HEK293 (cell line): ENCODE data around the gene PTPRA.
A peak's percentile ranks its signal among the peaks of the same experiment; 100 is the strongest.

ENCODE experiments used
- CTCF ChIA-PET: fragments of 350-600 bp; formaldehyde crosslinking; extraction: SDS; loops from one replicate; lab custom pipeline; 2021; ENCODE audit warnings: antibody characterized with exemption; lab: Yijun Ruan, JAX
- POLR2A ChIA-PET: fragments of 300-600 bp; formaldehyde crosslinking; extraction: SDS; loops from one replicate; lab custom pipeline; 2020; ENCODE audit warnings: antibody characterized with exemption, inconsistent platforms; lab: Yijun Ruan, JAX
- H3K27ac ChIP-seq: fragments of 200-500 bp; sonication (Bioruptor generic); 2 replicates; pipeline ENCODE4 v1.5.1; 2014; ENCODE audit warnings: low read depth, low read length, control low read depth, inconsistent platforms; ENCODE audit errors: extremely low read depth
- H3K36me3 ChIP-seq, 2 experiments: fragments of 200-500 bp in 1 of 2; sonication (Bioruptor generic) in 1 of 2; 1 replicate in 1 of 2; 2 replicates in 1 of 2; pipeline ENCODE4 v1.5.1; 2014 to 2017; ENCODE audit warnings: inconsistent platforms in 2 of 2, low read length in 2 of 2; ENCODE audit not compliant: control insufficient read depth in 2 of 2, insufficient read depth in 1 of 2
- H3K4me1 ChIP-seq: fragments of 200-500 bp; sonication (Bioruptor generic); 2 replicates; pipeline ENCODE4 v1.5.1; 2014; ENCODE audit warnings: mild to moderate bottlenecking, low read length, inconsistent platforms; ENCODE audit not compliant: control insufficient read depth, insufficient read depth
- H3K4me3 ChIP-seq: 2 replicates; pipeline ENCODE4 v1.5.1; 2011; ENCODE audit warnings: low read depth, mild to moderate bottlenecking, control low read depth, low read length, moderate library complexity
- H3K9me3 ChIP-seq: fragments of 200-500 bp; sonication (Bioruptor generic); 2 replicates; pipeline ENCODE4 v1.5.1; 2014; ENCODE audit warnings: low read depth, low read length, inconsistent platforms; ENCODE audit not compliant: control insufficient read depth, insufficient read depth
- INSM2 ChIP-seq: fragments of 450-650 bp; formaldehyde crosslinking; IDR thresholded peaks from 2 replicates; pipeline ENCODE4 v1.5.1; 2016; ENCODE audit warnings: missing biosample characterization, missing genetic modification characterization
- KLF16 ChIP-seq: fragments of 450-650 bp; formaldehyde crosslinking; IDR thresholded peaks from 2 replicates; pipeline ENCODE4 v1.5.1; 2017; ENCODE audit warnings: missing biosample characterization, missing genetic modification characterization
- OSR2 ChIP-seq: fragments of 450-650 bp; formaldehyde crosslinking; IDR thresholded peaks from 2 replicates; pipeline ENCODE4 v1.5.1; 2016; ENCODE audit warnings: missing biosample characterization, missing genetic modification characterization
- PRDM1 ChIP-seq: fragments of 450-650 bp; formaldehyde crosslinking; IDR thresholded peaks from 2 replicates; pipeline ENCODE4; 2016; ENCODE audit warnings: missing biosample characterization, missing genetic modification characterization
- PRDM6 ChIP-seq: fragments of 450-650 bp; formaldehyde crosslinking; IDR thresholded peaks from 2 replicates; pipeline ENCODE4 v1.5.1; 2017; ENCODE audit warnings: missing biosample characterization, missing genetic modification characterization
- TSHZ1 ChIP-seq: fragments of 450-650 bp; formaldehyde crosslinking; IDR thresholded peaks from 2 replicates; pipeline ENCODE4 v1.5.1; 2016; ENCODE audit warnings: missing biosample characterization, missing genetic modification characterization, borderline replicate concordance
- ZFHX2 ChIP-seq: fragments of 450-650 bp; formaldehyde crosslinking; conservative IDR thresholded peaks from 2 replicates; pipeline ENCODE4 v1.5.1; 2016; ENCODE audit warnings: missing biosample characterization, missing genetic modification characterization
- ZNF121 ChIP-seq: fragments of 450-650 bp; formaldehyde crosslinking; IDR thresholded peaks from 2 replicates; pipeline ENCODE4 v1.5.1; 2016; ENCODE audit warnings: missing biosample characterization, missing genetic modification characterization
- ZNF16 ChIP-seq: fragments of 450-650 bp; formaldehyde crosslinking; IDR thresholded peaks from 2 replicates; pipeline ENCODE4 v1.5.1; 2016; ENCODE audit warnings: low read depth, missing biosample characterization, missing genetic modification characterization
- ZNF174 ChIP-seq: fragments of 450-650 bp; formaldehyde crosslinking; IDR thresholded peaks from 2 replicates; pipeline ENCODE4 v1.5.0; 2017; ENCODE audit warnings: missing biosample characterization, mild to moderate bottlenecking, missing genetic modification characterization
- ZNF214 ChIP-seq: fragments of 450-650 bp; formaldehyde crosslinking; IDR thresholded peaks from 2 replicates; pipeline ENCODE4 v1.5.1; 2017; ENCODE audit warnings: missing biosample characterization, mild to moderate bottlenecking, missing genetic modification characterization, borderline replicate concordance
- ZNF280D ChIP-seq: fragments of 450-650 bp; formaldehyde crosslinking; IDR thresholded peaks from 2 replicates; pipeline ENCODE4 v1.5.1; 2016; ENCODE audit warnings: missing biosample characterization, missing genetic modification characterization
- ZNF341 ChIP-seq: fragments of 450-650 bp; formaldehyde crosslinking; IDR thresholded peaks from 2 replicates; pipeline ENCODE4; 2016; ENCODE audit warnings: low read depth, missing biosample characterization, missing genetic modification characterization
- ZNF529 ChIP-seq: fragments of 450-650 bp; formaldehyde crosslinking; IDR thresholded peaks from 2 replicates; pipeline ENCODE4 v1.5.1; 2017; ENCODE audit warnings: missing genetic modification characterization, missing biosample characterization; ENCODE audit not compliant: insufficient replicate concordance
- ZNF747 ChIP-seq: fragments of 450-650 bp; formaldehyde crosslinking; IDR thresholded peaks from 2 replicates; pipeline ENCODE4 v1.5.1; 2016; ENCODE audit warnings: missing biosample characterization, missing genetic modification characterization

The PTPRA gene

GRCh38 chr20:2887715-2888114, 14.4 kb downstream of the PTPRA start (continued):
- TF ChIP-seq ZNF280D (tag by site-specific recombination) = no peak
- no peak for TF ChIP-seq KLF16 (tag by site-specific recombination)
- TF ChIP-seq ZNF529 (tag by site-specific recombination) = no peak
- no peak for TF ChIP-seq OSR2 (tag by site-specific recombination)
- no peak for TF ChIP-seq ZNF16 (tag by site-specific recombination)
- TF ChIP-seq ZNF747 = no peak

- TF ChIP-seq PRDM6 (tag by site-specific recombination) (peak; percentile 7; the same call in 1 of the 2 replicates), ZNF121 (tag by site-specific recombination) (peak; percentile 98), TSHZ1 (no peak), INSM2 (no peak), PRDM1 (tag by site-specific recombination) (peak; percentile 32; the same call in 1 of the 2 replicates)
- peaks cover 21% of the 10 kb centered on the region for H3K4me1 ChIP-seq
- POLR2A ChIA-PET = no interaction called here
- no peaks in the 10 kb centered on the region for H3K9me3 ChIP-seq
- CTCF ChIA-PET = no interaction called here
- H3K4me3 ChIP-seq = no peak overlapping the region
- no peaks in the 10 kb centered on the region; a peak in 1 of 3 replicates for H3K36me3 ChIP-seq
- H3K27ac ChIP-seq = no peak overlapping the region
Measured at GRCh38 chr20:2888224-2888955, 15.1 kb downstream of the PTPRA start.

- H3K4me3 ChIP-seq = no peak overlapping the region
- ChIA-PET CTCF (no interaction called here), POLR2A (interaction anchor here (1.2 kb wide), 1 partner anchor 16 kb away, joined by 3 read pairs; the partner anchor contains the start of gene PTPRA)
- H3K4me1 ChIP-seq = peaks cover 17% of the 10 kb centered on the region
- no peaks in the 10 kb centered on the region; the same call in 1 of the 2 replicates for H3K9me3 ChIP-seq
- TF ChIP-seq ZNF341 (no peak), ZFHX2 (tag by site-specific recombination) (no peak), PRDM6 (tag by site-specific recombination) (peak; percentile 56; the same call in 1 of the 2 replicates), ZNF214 (tag by site-specific recombination) (no peak), ZNF174 (tag by site-specific recombination) (no peak)
- H3K27ac ChIP-seq = no peak overlapping the region
- H3K36me3 ChIP-seq = peaks cover 0 to 2% of the 10 kb centered on the region in 2 experiments; a peak in 1 of 3 replicates
Measured at GRCh38 chr20:2889209-2889608, 15.9 kb downstream of the PTPRA start.
